Hematopoietic multipotent progenitor cell treated with erythropoietin and hydrocortisone succinate and interleukin-3 and kit ligand, for 4 days (in vitro differentiated cells): ENCODE results near the gene ERG.
A peak's percentile ranks its signal among the peaks of the same experiment; 100 is the strongest.

Experiments
- DNase-seq: peaks from one replicate; pipeline ENCODE4 v3.0.0-alpha.2; 2015

Gene ERG

DNA sequence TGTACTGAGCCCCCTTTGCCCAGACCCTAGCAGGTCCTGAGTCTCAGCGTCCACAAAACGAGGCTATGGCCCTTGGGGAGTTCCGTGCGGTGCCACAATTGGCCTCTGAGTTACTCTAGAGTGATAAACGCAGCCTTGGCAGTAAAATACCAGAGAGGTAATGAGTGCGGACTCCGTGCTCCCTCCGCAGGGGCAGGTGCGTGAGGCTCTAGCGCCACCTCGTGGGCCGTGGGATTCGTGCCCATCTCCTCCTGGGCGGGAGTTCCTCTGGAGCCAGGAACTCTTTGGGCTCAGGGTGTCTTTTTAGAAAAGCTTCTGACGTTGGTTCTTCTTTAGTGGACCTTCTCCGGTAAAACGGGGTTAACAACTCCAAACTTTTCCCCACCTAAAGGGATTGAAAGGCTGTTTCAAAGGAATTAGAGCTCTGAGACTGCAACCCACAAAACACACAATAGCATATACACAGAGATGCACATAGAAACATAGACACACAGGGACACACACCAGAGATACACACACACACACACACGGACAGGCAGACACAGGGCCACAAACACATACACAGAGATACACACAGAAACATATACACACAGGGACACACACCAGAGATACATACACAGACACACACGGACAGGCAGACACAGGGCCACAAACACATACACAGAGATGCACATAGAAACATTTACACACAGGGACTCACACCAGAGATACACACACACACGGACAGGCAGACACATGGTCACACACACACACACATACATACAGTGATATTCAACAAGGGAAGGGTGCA lies 142.1 kb downstream of the ERG start:
- DNase-seq: peak; percentile 93

DNA sequence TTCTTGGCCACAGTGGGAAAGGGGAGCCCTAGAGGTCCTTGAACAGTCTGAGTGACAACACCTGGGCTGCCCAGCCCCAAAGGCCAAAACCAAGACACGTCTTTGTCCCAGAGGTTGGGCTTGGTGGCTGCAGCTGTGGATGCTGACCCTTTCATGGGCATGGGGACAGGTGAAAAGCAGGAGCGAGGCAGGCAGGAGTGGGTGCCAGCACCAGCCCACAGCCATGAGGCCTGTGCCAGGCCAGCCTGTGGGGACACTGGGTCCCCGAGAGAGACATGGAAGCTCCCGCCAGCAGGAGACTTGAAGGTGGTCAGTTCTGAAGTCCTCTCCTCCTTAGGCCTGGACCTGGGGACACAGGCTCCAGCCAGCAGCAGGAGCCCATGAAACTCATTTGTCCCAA lies 142.9 kb downstream of the ERG start:
- DNase-seq: no peak

DNA sequence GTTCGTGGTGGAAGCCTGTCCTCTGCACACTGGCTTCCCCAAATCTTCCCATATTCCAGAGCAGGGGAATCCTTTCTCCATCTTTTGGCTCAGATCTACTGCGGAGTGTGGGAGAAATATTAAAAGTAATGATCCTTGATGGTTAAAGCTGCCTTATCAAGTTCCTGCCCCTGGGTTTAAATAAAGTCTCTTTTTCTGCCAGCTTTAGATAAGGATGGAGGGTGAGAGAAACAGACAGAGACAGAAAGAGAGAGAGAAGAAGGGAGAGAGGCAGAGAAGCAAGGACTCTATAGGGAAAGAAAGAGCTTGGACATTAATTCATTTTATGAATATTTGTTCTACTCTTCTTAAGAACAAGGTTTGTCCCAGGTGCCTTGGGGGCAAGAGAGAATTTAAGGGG lies 143.5 kb downstream of the ERG start:
- peak; percentile 88 for DNase-seq

DNA sequence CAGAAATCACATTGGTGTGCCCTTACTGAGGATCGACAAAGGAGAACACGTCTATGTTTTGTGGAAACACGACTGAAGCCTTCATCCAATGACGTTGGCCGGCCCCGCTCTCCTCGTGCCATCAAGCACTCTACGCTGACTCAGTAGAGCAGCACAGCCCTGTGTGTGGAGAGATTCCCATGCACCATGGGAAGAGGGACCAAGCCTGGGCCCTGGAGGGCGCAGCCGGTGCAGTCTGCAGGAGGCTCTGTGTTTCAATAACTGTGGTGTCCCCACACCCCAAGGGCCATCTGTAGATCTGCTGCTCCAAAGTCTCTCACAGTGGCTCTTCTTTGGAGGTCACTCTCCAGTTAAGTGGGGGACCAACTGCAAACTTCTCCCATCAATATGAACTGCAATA lies 144.0 kb downstream of the ERG start:
- no peak for DNase-seq

DNA sequence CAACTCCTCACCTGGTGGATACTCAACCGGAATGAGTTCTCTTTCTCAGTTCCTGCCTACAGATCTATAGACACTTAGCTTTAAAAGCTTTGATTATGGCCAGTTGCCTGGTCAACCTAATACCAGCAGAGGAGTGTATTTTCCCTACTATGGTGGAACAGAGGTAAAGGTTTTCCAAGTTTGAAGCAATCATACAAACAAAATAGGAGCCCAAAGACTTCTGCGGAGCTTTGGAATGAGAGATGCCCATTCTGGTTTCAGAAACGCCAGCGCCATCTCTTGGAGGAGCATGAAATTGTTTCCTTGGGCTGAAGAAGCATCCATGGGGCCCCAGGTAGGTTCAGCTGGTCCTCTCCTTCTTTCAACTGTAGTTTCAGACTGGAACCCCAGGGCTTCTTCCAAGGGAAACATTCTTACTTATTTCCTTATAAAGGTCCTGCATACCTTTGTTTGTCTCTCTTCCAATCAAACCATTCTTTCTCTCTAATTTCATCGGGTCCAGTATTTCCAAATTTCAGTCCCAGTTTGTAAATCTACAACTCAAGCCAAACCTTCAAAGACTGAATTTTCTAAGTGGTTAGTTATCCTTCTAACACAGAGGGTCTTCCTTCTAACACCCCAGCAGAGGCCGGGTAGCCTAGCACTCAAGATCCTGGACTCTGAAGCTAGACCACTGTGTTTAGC lies 145.6 kb downstream of the ERG start:
- DNase-seq: peak; percentile 75

DNA sequence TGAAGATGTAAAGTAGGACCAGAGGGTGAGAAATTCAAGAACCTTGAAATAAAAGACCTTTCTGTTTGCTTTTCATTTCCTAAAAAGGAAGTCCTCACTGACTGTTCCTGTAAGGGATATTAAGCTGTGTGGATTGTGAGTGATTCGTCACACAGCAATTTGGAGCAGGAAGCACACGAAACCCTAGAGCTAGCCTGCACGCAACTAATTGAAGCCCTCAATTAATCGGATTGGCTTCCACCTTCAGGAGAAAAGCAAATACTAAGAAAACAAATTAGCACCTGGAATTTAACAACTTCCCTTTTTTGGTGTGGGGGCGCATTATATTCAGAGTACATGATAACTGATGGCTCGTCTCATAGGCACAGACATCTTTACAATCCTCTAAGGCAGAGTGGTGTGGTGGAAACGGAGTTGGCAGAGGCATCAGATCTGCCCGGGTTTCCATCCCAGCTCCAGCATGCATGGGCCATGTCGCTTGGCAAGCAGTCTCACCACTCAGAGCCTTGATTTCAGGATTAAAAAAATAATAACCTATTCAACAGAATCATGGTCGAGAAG lies 146.2 kb downstream of the ERG start:
- DNase-seq: peak; percentile 37

DNA sequence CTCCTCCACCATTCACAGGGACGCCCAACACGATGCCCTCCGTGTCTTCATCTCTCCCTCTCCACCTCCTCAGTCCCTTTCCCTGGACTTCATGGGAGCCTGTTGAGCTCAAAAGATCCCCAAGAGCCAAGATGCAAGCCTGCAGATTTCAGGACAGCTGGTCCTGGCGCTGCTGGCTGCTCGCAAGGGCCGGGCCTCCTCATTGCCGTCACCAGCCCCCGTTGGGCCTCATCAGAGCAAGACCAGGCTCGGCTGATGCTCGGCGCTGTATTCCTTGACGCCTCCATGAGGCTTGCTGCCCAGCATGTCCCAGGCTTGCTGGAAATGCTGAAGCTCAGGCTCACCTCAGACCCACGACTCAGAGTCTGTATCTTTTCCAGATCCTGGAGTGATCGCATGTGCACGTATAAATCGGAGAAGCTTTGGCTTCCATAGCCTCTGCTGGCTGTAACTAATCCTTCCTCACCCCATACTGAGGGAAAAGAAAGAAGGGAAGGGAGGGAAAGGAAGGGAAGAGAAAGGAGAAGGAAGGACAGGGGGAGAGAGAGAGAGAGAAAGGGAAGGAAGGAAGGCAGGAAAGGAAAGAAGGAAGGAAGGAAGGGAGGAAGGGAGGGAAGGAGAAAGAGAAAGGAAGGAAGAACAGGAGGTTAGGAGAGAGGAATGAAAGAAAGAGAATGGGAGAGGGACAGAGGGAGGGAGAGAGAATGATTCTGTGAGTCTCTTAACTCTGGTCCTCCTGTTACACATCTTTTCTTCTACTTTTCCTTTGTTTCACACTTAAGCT lies 146.9 kb downstream of the ERG start:
- DNase-seq: no peak

DNA sequence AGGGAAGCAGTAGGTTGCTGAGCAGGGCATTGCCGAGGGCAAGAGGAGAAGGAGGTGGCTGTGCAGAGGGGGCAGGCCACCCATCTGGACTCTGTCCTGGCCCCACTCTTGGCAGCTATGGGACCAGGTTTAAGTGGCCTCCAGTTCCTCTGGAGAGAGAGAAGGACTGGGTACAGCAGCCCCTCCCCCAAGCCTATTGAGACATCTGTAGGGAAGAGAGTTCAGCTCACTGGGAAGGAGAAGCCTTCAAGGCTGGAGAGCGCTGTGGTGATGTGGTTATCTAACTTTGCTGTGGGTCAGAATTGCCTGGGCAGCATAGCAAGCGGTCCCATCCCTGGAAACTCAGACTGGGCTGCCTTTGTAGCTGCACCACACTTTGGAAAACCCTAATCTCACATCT lies 147.6 kb downstream of the ERG start:
- DNase-seq: no peak

DNA sequence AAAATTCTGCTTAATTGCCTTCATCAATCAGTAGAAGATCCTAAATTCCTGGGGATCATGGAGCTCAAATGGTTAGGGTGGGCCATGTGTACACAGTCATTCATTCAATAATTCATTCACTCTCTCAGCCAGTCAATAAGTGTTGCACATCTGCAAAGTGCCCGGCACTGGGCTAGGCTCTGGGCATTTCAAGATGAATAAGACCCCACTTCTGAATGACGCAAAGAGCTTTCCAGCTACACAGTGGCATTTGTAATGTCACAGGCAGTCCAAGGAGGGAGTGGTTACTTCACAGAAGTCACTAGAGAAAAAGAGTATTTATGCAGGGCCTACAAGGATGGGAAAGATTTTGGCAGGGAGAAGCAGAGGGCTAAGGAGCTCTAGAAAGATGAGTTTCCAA lies 148.3 kb downstream of the ERG start:
- no peak for DNase-seq

DNA sequence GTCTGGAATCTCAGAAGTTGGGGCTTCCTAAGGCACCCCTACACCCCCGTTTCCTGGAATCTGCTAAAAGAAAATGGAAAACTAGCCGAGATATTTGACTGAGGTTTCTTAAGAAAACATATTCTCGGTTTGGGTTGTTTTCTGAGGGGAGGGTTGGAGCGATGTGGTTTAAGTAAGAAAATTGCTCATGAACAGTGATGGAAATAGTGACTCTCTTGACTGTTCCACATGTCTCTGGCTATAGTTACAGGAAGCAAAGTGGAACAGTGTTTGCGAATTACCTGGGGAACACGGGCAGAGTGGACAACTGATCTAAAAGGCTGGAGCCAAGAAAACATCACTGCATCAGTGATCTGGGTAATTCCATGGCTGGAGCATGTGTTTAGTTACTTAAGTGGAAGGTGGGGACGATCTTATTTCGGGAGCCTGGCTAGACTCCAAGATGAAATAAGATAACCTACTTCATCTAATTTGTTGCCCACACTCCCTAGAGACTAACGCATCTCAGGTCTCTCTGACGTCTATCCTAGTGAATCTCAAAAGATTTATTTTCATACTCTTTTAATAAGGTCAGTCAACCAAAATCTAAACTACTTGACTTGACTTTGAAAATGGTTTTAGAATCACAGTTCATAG lies 149.0 kb downstream of the ERG start:
- DNase-seq: no peak

DNA sequence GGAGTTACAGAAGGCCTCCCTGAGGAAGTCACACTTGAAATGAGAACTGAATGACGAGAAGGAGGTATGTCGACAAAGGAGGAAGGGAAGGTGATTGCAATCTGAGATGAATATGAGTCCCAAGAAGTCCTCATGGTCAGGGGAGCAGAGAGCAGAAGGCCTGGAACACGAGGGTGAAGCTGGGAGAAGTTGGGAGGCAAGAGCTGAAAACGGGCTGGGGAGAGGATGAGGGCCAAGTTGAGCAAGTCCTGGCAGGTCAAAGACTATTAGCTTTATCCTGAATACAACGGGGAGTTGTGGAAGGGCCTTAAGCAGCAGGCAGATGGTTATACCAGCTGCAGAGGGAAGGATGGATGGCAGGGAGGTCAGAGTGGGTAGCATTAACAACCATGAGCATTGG lies 152.0 kb downstream of the ERG start:
- DNase-seq: no peak

DNA sequence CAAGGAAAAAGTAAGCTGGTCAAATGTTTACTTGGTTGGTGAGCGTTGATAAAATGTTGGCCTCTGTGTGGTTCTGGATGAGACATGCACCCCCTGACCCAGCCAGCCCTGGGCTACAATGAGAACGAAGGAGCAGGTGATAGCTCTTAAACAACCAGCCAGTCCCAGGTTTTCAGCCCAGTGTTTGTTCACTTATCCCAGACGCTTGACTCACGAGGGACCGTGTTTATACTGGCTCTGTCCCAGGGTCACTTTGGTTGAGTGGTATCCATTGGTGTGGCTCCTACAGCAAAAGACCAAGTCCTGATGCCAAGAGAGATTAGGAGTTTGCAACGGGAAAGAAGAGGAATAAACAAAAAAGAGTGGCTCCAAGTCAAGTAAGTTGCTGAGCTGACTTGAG lies 154.6 kb downstream of the ERG start:
- DNase-seq: no peak

DNA sequence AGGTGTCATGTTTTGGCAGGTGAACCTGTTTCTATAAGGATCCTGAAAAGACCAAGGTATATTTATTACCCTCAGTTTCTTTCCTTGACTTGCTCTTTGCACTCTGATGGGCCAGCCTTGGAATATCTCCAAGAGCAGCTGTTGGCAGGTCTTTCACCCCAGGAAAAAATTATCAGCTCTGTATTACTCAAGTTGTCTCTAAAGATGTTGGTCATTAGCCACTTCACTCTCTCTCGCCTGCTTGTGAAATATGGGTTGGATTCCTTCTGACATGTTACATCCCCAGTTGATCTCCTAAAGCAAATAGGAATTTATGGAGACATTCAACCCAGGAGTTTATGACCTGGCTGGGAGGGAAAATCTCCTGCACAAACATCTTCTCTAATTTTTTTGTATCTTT lies 155.5 kb downstream of the ERG start:
- DNase-seq: no peak

DNA sequence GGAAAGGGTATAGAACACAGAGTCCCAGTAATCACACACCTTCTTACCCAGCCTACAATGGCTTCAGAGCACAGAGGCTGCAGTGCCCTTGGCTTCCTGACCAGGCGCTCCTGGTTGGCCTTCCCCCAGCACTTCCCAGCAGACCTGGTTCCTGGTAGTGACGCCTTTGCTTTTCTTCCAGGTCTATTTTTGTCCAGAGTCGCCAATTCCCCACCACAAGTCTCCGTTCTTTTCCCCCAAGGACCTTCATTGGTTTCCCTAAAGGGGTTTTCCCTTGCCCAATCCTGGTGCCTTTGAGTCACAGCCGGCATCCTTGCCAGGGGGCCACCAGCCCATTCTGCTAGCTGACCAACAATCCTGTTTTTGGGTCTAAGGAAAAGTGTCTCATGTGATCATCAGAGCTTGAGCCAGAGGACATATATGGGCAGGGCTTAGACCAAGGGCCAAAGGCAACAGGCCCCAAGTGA lies 156.7 kb downstream of the ERG start:
- no peak for DNase-seq

DNA sequence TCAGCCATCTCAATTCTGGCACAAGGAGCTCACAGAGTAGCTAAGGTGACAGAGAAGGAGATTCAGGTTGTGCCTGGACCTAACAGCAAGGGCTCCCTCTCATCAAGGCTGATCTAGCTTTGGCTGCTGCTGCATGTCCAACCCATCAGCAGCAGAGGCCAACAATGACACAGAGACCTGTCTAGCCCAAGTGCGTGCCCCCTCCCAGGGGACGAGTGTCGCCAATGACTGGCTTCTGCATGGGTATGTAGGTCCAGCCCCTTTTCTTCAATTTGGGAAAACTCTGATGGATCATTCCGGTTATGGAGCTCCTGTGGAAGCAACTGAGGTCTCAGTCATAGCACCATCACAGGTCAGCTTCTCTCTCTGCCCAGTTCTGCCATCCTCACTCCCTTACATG lies 158.1 kb downstream of the ERG start:
- no peak for DNase-seq

DNA sequence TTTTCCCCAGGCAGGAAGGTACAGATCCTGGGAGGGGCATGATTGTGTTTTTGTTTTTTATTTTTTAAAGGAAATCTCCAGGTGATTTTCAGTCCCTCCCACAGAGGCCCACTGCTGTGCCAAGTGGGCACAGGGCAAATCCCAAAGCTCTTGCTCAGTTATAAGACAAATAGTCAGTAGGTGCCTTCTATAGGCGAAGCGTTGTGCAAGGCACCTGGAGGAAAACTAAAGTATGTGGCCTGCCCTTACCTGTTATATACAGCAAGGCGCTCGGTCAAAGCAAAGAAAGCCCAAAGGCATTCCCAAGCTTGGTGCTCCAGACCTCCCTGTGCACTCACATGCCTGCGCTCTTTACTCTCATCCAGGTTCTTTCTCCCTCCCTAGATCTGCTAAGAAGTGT lies 160.5 kb downstream of the ERG start:
- DNase-seq: no peak

DNA sequence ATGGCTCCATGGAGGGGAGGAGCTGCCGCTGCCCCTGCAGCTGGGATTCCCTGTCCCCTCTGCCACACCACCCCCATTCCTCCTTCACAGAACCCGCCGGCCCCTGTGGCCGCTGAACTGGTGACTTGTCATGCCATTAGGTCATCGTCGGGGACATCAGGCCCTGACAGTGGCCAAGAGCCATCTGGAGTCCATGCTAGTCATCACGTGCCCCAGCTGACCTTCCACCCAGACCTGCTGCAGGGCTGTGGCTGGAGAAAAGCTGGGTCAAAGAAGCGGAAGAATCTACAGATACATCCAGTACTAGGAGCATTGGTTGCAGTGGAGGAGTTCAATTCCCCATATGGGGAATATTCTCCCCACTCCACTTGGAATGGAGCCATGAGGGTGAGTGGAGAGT lies 163.4 kb downstream of the ERG start:
- DNase-seq: no peak

DNA sequence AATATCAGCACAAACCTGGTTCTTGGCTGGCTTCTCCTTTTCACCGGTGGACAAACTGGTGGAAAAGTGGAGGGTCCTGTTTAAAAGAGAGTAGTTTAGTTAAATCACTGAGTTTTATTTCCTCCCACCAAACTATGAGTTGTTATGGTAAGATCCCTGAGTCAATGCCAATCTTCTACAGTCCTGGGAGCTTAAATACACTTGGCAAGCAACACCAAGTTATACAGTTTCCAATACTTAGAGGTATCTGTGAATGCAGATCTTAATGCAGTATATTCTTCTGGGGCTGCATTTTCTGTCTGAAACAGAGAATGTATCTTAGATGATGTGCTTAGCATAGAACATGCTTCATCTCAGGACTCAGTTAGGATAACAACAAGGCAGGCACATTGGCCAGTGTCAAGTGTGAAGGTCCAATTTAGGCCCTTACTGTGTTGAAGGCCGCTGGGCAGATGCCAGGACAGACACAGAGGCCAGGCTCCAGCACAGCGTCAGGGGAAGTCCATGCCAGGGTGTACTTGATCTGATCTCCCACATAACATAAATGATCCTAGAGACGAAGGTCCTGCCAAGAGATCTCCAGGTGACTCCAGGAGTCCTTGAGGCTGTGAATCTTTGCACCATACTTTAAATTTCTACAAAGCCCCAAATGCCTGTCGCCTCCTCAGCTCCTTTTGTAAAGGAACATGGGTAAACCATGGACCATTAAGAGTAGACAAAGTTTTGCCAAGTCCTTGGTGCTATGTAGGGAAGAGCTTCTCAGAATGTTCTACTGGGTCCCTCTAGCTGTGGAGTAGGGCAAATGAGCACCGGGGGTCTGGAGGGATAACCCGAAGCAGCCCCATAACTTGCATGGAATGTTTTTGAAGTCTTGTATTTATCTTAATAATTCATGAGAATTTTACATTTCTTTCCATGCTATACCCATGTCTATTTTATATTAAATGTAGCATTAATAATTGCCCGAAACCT lies 164.7 kb downstream of the ERG start:
- DNase-seq: peak; percentile 37

DNA sequence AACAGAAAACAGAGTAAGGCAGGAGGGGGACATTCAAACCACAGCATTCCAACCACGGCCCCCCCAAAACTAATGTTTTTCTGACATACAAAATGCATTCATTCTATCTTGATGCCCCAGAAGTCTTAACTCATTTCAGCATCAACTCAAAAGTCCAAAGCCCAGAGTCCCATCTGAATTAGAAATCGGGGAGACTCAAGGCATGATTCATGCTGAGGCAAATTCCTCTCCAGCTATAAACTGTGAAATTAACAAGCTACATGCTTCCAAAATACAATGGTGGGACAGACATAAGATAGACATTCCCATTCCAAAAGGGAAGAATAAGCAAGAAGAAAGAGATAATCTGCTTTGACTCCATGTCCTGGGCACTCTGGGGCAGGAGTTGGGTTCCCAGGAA lies 167.6 kb downstream of the ERG start:
- no peak for DNase-seq
